GM18870 (cell line): ENCODE measurements around the gene LDHAL6A.

Source experiments
- ATAC-seq: cut with Tn5 transposase; IDR thresholded peaks from one replicate; pipeline ENCODE4 v1.9.1; 2021; ENCODE audit warnings: moderate library complexity; ENCODE audit not compliant: unreplicated experiment

LDHAL6A gene

GRCh38 chr11:18490319-18490718 is 34.7 kb downstream of the LDHAL6A start:
- no peak for ATAC-seq

DNA sequence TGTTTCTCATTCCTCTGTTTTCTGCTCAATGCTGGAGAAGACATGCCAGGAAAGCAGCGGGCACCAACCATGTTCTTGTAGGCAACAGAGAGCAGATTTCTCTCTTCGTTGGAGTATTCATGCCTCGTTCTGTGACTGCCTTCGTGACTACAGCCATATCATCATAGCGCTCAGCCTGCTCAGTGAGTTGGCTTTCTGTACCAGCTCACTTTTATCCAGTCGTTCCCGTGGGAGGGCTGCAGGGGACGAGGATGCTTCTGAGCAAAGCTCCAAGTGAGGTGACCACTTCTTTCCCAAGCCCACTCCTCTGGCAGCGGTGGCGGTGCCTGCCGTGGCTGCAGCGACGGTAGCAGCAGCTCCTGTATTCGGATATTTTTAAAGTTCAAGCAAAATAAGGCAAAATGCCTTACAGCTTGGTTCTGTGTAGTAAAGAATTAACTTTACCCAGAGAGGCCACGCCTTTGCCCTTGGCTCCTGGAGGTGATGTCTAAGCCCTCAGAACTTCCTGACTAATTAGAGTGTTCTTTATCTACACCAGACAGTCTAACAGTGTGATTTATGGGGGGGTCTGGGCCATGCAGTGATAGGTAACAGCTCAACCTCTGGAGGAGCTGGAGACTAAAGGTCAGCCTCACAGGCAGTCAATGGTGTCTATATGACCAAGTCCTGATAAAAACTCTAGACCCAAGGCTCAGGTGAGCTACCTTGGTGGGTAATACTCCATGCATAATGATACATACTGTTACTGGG is 35.3 kb downstream of the LDHAL6A start:
- no peak for ATAC-seq

DNA sequence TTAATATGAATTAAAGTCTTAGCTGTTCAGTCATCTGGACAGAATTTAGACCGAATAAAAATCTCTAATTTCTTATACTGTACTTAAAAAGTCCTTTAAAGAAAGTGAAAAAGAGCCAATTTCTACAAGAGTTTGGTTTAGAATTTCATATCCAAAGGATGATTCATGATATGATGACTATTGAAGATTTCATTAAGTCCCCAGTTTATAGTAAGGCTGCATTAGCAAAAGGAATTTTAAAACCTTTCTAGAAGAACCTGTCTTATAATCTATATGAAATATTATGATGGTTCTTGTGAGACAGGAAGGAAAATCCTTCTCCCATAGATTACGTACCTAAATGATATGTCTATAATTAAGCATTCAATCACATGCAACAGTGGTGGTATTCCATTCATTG is 36.3 kb downstream of the LDHAL6A start:
- ATAC-seq: no peak

- ATAC-seq: no peak
Measured at GRCh38 chr11:18492888-18493287, 37.2 kb downstream of the LDHAL6A start.

GRCh38 chr11:18493310-18493709 is 37.7 kb downstream of the LDHAL6A start:
- no peak for ATAC-seq

GRCh38 chr11:18495271-18495670 is 39.6 kb downstream of the LDHAL6A start:
- ATAC-seq: no peak

GRCh38 chr11:18495703-18496102 is 40.0 kb downstream of the LDHAL6A start:
- ATAC-seq: no peak

GRCh38 chr11:18498039-18498438 is 42.4 kb downstream of the LDHAL6A start:
- no peak for ATAC-seq

DNA sequence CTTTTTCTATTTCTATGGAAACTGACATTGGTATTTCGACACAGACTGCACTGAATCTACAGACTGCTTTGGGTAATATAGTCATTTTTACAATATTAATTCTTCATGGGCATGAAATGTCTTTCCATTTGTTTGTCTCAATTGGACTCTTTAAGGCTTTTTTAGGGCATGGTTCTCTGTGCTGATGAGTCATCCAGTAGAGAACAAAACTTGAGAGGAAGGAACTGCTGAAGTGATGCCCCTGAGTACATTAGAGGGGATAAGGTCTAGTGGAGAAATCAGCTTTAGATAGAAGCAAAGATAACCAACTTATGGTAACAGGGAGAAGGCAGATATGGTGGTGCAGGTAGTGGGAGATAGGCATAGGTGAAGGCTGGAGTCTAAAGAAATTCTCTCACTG is 46.0 kb downstream of the LDHAL6A start:
- ATAC-seq: no peak

GRCh38 chr11:18502352-18502751 is 46.7 kb downstream of the LDHAL6A start:
- ATAC-seq: no peak

DNA sequence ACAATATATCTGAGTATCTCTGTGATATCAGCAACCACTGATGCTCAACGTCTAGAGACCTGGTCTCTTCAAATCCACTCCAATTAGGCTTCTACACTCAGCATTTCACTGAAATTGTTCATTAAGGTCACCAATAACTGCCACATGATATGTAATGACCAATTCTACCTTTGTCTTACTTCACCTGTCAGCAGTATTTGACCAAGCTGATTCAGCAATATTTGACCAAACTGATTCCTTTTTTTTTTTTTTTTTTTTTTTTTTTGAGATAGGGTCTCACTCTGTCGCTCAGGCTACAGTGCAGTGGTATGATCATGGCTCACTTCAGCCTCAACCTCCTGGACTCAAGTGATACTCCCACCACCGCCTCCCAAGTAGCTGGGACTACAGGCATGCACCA is 65.5 kb downstream of the LDHAL6A start:
- ATAC-seq: no peak

DNA sequence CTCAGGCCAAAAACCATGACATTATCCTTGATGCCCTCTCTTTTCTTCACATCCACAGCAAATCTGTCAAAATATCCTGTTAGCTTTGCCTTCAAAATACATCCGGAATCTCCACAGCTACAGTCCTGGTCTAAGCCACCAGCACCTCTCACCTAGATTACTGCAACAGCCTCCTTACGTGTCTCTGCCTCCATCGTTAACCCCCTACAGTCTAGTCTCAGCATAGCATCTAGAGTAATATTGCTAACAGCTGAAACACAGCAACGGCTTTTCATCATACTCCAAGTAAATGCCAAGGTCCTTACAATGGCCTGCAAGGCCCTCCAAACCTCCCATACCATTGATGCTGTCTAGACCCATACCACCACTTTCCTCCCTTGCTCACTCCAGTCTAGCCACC is 66.7 kb downstream of the LDHAL6A start:
- ATAC-seq: no peak

GRCh38 chr11:18523084-18523483 is 67.4 kb downstream of the LDHAL6A start:
- no peak for ATAC-seq

DNA sequence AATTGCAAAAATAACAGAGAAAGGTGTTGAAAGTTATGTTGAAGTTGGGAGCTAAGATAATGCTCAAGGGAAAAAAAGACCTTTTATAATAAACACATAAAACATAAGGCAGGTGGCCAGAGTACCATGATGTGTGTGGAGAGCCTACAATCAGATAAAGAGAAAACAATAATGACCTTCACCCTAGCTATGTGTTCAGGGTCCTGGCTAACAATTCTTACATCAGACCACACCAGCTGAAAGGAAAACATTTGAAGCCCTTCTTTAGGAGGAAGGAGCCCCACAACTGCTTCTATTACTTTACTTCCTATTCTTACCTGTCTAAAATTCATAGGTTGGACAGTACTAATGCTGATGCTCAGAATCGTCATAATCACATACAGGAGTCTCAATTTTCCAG is 68.6 kb downstream of the LDHAL6A start:
- ATAC-seq: no peak

GRCh38 chr11:18526130-18526520 is 70.5 kb downstream of the LDHAL6A start:
- peak; percentile 18 for ATAC-seq

DNA sequence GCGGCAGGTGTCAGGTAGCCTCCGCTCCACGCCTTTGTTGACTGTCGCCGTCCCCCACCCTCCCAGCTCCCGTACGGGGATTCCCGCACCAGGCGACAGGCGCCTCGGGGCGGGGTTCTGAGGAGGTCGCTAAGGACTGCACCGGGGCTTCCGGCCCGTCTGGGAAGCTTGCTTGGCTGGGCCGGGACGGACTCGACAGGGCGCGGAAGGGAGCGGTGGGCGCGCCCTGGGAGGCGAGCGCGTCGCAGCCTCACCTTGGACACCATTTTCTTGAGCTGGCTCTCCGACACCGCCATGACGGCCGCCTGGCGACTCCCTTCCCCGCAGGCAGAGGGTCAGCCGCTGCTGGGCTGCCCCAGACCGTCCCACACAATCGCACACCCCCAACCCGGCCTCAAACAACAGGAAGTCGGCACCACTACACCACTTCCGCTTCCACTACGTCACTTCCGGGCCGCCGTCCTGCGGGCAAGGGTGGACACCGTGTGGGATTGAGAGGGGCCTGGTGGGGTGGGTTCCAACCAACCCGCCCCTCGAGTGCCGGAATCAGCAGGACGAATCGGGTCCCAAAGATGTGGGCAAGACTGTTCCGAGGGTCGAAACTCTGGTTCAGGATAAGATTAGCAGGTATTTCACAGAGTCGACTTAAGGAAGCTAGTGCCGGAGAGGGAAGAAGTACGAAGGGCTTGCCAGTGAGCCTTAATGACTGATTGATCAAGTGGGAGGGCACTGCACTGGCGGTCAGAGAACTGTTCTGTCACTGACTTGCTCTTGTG is 71.1 kb downstream of the LDHAL6A start, which contains the start of gene TSG101:
Gene TSG101 (minus strand): TSS at position 422 of the 776 bp plus-strand sequence. CDS start 126 bp downstream, at position 296.
- ATAC-seq: peak; percentile 92

DNA sequence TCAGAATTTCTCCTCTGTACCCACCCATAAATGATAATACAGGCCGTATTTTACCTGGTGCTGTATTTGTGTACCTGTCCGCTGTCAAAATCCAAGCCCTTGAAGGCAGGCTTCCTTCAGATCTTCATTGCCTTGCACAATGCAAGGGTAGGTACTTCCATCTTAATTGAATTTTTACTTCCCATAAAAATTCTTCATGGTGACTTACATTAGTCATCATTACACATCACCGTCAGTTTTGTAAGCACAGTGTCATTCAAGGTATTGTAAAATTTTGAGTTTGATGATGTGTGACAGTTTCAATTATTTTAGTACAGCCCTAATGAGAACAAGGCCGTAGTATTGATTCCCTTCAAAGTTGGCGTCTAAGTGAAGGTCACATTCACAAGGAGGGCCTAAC is 71.9 kb downstream of the LDHAL6A start:
- ATAC-seq: no peak
